ENCODE measurements around the gene BARHL1.

DNA sequence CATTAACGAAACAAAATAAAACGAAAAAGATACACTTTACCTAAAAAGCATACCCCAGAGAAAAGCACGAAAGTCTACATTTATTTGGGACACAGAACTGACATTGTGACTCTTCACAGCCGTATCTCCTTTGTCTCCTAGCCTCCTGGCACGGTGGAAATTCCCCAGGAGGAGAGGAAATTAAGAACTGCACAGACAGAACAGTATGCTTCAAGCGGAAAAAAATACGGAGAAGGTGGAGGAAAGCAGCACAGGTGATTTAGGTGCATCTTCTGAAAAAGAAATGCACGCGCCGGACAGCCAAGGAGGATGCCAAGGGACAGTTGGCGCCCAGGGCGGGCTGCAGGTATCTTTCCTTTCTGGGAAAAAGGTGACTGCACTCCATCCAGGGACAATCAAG lies 55.4 kb downstream of the BARHL1 start:
- TF ChIP-seq, protein P1, sequence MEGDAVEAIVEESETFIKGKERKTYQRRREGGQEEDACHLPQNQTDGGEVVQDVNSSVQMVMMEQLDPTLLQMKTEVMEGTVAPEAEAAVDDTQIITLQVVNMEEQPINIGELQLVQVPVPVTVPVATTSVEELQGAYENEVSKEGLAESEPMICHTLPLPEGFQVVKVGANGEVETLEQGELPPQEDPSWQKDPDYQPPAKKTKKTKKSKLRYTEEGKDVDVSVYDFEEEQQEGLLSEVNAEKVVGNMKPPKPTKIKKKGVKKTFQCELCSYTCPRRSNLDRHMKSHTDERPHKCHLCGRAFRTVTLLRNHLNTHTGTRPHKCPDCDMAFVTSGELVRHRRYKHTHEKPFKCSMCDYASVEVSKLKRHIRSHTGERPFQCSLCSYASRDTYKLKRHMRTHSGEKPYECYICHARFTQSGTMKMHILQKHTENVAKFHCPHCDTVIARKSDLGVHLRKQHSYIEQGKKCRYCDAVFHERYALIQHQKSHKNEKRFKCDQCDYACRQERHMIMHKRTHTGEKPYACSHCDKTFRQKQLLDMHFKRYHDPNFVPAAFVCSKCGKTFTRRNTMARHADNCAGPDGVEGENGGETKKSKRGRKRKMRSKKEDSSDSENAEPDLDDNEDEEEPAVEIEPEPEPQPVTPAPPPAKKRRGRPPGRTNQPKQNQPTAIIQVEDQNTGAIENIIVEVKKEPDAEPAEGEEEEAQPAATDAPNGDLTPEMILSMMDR (IDR thresholded peaks at IDR 0.05; ENCODE audit: insufficient read depth, low read depth, low read length) = no peak
- no peak for TF ChIP-seq EZH2 (IDR thresholded peaks at IDR 0.05; ENCODE audit: insufficient read depth, low read length)

Data from astrocyte (in vitro differentiated cells and primary cell).